HCT116 (cell line): ENCODE results near the gene TEX101.

ENCODE experiments used
- ATF3 ChIP-seq: IDR thresholded peaks from 2 replicates; pipeline ENCODE4 v1.6.1; 2012
- CEBPB ChIP-seq: IDR thresholded peaks from 2 replicates; pipeline ENCODE4 v1.6.1; 2012; ENCODE audit warnings: low read depth
- CTCF ChIP-seq, 3 experiments: fragments of 200-600 bp in 1 of 3; sonication (generic) in 1 of 3; IDR thresholded peaks in 2 of 3; conservative IDR thresholded peaks in 1 of 3; 2 replicates each; pipeline ENCODE4 v1.5.1; 2012 to 2017; ENCODE audit warnings: low read depth in 2 of 3, low read length in 2 of 3, antibody characterized with exemption in 1 of 3, borderline replicate concordance in 1 of 3, control low read depth in 1 of 3, mild to moderate bottlenecking in 1 of 3, mixed read lengths in 1 of 3, mixed run types in 1 of 3, moderate library complexity in 1 of 3; ENCODE audit not compliant: insufficient read depth in 1 of 3
- EGR1 ChIP-seq: IDR thresholded peaks from 2 replicates; pipeline ENCODE4 v1.6.1; 2012; ENCODE audit warnings: low read depth
- EZH2 ChIP-seq: fragments of 200-600 bp; sonication (generic); IDR thresholded peaks from 2 replicates; pipeline ENCODE4 v1.6.1; 2017; ENCODE audit warnings: antibody characterized with exemption, mixed run types
- EZH2phosphoT487 ChIP-seq: fragments of 200-600 bp; IDR thresholded peaks from 2 replicates; pipeline ENCODE4 v1.6.1; 2018; ENCODE audit warnings: antibody characterized with exemption, borderline replicate concordance
- JUND ChIP-seq: IDR thresholded peaks from 2 replicates; pipeline ENCODE4 v1.6.1; 2012
- POLR2A ChIP-seq: IDR thresholded peaks from 2 replicates; pipeline ENCODE4 v1.7.0; 2011; ENCODE audit warnings: borderline replicate concordance; ENCODE audit not compliant: insufficient read depth, insufficient read length; ENCODE audit errors: extremely low read depth
- POLR2AphosphoS5 ChIP-seq: IDR thresholded peaks from 2 replicates; pipeline ENCODE4 v1.6.1; 2011; ENCODE audit warnings: mild to moderate bottlenecking, low read depth, low read length, moderate library complexity
- RAD21 ChIP-seq: IDR thresholded peaks from 2 replicates; pipeline ENCODE4 v1.6.1; 2012; ENCODE audit warnings: low read depth, mild to moderate bottlenecking
- YY1 ChIP-seq: IDR thresholded peaks from 2 replicates; pipeline ENCODE4 v1.6.1; 2011; ENCODE audit warnings: low read length, low read depth, moderate library complexity, mild to moderate bottlenecking; ENCODE audit not compliant: insufficient replicate concordance; ENCODE audit errors: extremely low read depth

GRCh38 chr19:43367822-43368221 is 46.9 kb upstream of the TEX101 start:
- TF ChIP-seq POLR2AphosphoS5 (no peak), CTCF (IDR thresholded peaks at IDR 0.05 in 2 of 3, conservative IDR thresholded peaks at IDR 0.05 in 1 of 3; ENCODE audit: borderline replicate concordance in 1 of 3, insufficient read depth in 1 of 3, low read depth in 2 of 3, low read length in 2 of 3) (no peak), CEBPB (no peak), EZH2phosphoT487 (no peak), POLR2A (no peak), RAD21 (no peak), YY1 (no peak), EZH2 (no peak), ATF3 (no peak), JUND (no peak), EGR1 (no peak)
